Cardiac fibroblast (primary cell): Measurements from ENCODE around the gene GRK3.

Source experiments
- DNase-seq, 2 donors: peaks; one replicate each; pipeline versions ENCODE4 v3.0.0 to v3.0.0-alpha.2; 2010; ENCODE audit warnings: low read depth in 2 of 2
- H3K4me3 ChIP-seq, 2 donors: replicated peaks in 1 of 2; 1 replicate in 1 of 2; 2 replicates in 1 of 2; pipeline ENCODE4 v1.5.1; 2011; ENCODE audit warnings: low read depth in 2 of 2, low read length in 2 of 2, mild to moderate bottlenecking in 2 of 2, moderate library complexity in 1 of 2
- CTCF ChIP-seq: IDR thresholded peaks from one replicate; pipeline ENCODE4 v1.5.1; 2011; ENCODE audit warnings: low read depth, mild to moderate bottlenecking, low read length, inconsistent platforms

GRK3 gene

GRCh38 chr22:25747245-25747944, 182.9 kb downstream of the GRK3 start:
- DNase-seq: peak; percentile 91 to 98
- TF ChIP-seq CTCF: no peak
- no peak overlapping the region for H3K4me3 ChIP-seq

- no peak for TF ChIP-seq CTCF
- H3K4me3 ChIP-seq: no peak overlapping the region
- no peak for DNase-seq
Observed at GRCh38 chr22:25748140-25748539, 183.7 kb downstream of the GRK3 start.

- H3K4me3 ChIP-seq: no peak overlapping the region
- no peak for TF ChIP-seq CTCF
Observed at GRCh38 chr22:25748704-25749103, 184.2 kb downstream of the GRK3 start.

GRCh38 chr22:25749420-25750169, 185.1 kb downstream of the GRK3 start:
- TF ChIP-seq CTCF: no peak
- DNase-seq: peak in 1 of 2 donors; percentile 25
- H3K4me3 ChIP-seq: no peak overlapping the region

More at GRCh38 chr22:25748704-25749103, 184.2 kb downstream of the GRK3 start:
- no peak for DNase-seq

GRCh38 chr22:25750569-25751173, 186.2 kb downstream of the GRK3 start:
- no peak overlapping the region for H3K4me3 ChIP-seq
- TF ChIP-seq CTCF: no peak
- no peak for DNase-seq

- no peak overlapping the region for H3K4me3 ChIP-seq
- DNase-seq: no peak
- no peak for TF ChIP-seq CTCF
Observed at GRCh38 chr22:25751174-25751581, 186.7 kb downstream of the GRK3 start.
